Bronchial epithelial cell (primary cell): ENCODE results near the gene EID2B. TPM values are rescaled to one million over a fixed set of nuclear protein-coding genes. Genes with fewer than 3 reads are reported as not detected.

Source experiments
- DNase-seq: peaks from one replicate; pipeline ENCODE4 v3.0.0-alpha.2; 2010; ENCODE audit warnings: low read depth
- FAIRE-seq: peaks from 2 replicates; lab custom pipeline; 2011; peaks lifted over from hg19 to GRCh38; lab: Jason Lieb, UNC
- H3K27me3 ChIP-seq: 2 replicates; pipeline ENCODE4 v1.5.1; 2011; ENCODE audit warnings: low read length; ENCODE audit not compliant: control insufficient read depth, insufficient read depth
- H3K36me3 ChIP-seq: 2 replicates; pipeline ENCODE4 v1.5.1; 2011; ENCODE audit warnings: low read length; ENCODE audit not compliant: control insufficient read depth, insufficient read depth
- H3K4me3 ChIP-seq: 2 replicates; pipeline ENCODE4 v1.5.1; 2011; ENCODE audit warnings: mild to moderate bottlenecking, low read depth, low read length, control low read depth
- CTCF ChIP-seq: IDR thresholded peaks from 2 replicates; pipeline ENCODE4 v1.5.1; 2011; ENCODE audit warnings: mild to moderate bottlenecking, moderate library complexity, low read length, control low read depth, inconsistent platforms; ENCODE audit not compliant: insufficient read depth, severe bottlenecking
- total RNA-seq: library from RNA; depleted of rRNA; stranded (reverse); fragments of >200 nt; gene quantifications from 2 replicates; pipeline ENCODE4 v1.2.1, GENCODE V29; 2014

The EID2B gene
- total RNA-seq, 1 donor from 2014 or later, result 0.79 TPM

- DNase-seq (no peak), FAIRE-seq (no peak)
- Histone ChIP-seq H3K4me3 (no peak overlapping the region), H3K27me3 (peaks cover 3% of the 10 kb centered on the region), H3K36me3 (no peaks in the 10 kb centered on the region)
- no peak for TF ChIP-seq CTCF
These were observed 23.4 kb downstream of the EID2B start for GRCh38 chr19:39509233-39509632.

DNA sequence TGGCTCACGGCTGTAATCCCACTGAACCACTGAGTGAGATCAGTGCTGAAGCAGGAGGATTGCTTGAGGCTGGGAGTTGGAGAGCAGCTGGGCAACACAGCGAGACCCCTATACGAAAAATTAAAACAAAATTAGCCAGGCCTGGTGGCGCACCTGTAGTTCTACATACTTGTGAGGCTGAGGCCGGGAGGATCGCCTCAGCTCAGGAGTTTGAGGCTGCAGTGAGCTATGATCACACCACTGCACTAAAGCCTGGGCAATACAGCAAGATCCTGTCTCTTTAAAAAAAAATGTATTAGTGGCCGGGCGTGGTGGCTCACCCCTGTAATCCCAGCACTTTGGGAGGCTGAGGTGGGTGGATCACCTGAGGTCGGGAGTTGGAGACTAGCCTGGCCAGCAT is 24.0 kb downstream of the EID2B start:
- FAIRE-seq (no peak), DNase-seq (no peak)
- Histone ChIP-seq H3K4me3 (no peak overlapping the region), H3K27me3 (no peaks in the 10 kb centered on the region), H3K36me3 (no peaks in the 10 kb centered on the region)
- no peak for TF ChIP-seq CTCF

- no peaks in the 10 kb centered on the region for H3K27me3 ChIP-seq
- no peak for TF ChIP-seq CTCF
- no peaks in the 10 kb centered on the region for H3K36me3 ChIP-seq
- peak overlapping the region; percentile 40 for H3K4me3 ChIP-seq
- no peak for FAIRE-seq
- DNase-seq, result no peak
These were observed 24.8 kb downstream of the EID2B start for GRCh38 chr19:39507715-39508364.

DNA sequence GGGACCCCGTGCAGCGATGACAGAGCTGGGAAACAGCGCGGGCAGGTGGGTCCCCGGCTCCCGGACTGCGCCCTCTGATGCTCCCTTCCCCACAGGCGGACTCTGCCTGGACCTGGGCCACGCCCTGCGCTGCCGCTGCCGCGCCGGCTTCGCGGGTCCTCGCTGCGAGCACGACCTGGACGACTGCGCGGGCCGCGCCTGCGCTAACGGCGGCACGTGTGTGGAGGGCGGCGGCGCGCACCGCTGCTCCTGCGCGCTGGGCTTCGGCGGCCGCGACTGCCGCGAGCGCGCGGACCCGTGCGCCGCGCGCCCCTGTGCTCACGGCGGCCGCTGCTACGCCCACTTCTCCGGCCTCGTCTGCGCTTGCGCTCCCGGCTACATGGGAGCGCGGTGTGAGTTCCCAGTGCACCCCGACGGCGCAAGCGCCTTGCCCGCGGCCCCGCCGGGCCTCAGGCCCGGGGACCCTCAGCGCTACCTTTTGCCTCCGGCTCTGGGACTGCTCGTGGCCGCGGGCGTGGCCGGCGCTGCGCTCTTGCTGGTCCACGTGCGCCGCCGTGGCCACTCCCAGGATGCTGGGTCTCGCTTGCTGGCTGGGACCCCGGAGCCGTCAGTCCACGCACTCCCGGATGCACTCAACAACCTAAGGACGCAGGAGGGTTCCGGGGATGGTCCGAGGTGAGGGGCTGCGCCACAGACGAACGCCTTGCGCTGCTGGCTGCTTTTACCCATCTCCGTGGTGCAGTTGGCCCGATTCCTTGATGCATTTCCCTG is 25.5 kb downstream of the EID2B start:
- DNase-seq (peak; percentile 44), FAIRE-seq (no peak)
- peak overlapping the region; percentile 40 for H3K4me3 ChIP-seq
- H3K36me3 ChIP-seq, result no peaks in the 10 kb centered on the region
- H3K27me3 ChIP-seq, result no peaks in the 10 kb centered on the region
- TF ChIP-seq CTCF, result no peak

DNA sequence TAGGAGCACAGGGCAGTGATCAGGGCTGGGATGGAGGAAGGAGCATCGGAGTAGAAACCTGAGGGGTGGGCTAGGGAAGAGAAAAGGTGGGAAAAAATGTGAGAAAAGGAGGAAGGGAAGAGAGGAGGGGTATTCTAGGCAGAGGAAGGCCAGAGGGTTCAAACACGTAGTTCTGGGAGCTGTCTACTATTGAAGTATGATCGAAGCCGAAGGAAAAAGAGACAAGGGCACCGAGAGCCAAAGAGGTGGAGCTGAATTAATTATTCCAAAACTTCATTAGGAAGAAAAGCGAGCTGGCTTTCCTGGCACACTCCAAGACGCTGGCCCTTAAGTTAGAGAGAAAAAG is 26.1 kb downstream of the EID2B start:
- DNase-seq, result no peak
- no peak for FAIRE-seq
- no peaks in the 10 kb centered on the region for H3K36me3 ChIP-seq
- no peaks in the 10 kb centered on the region for H3K27me3 ChIP-seq
- no peak for TF ChIP-seq CTCF
- H3K4me3 ChIP-seq, result no peak overlapping the region
